Measurements from ENCODE around the gene UGT2A2. TPM values are rescaled to one million over a fixed set of nuclear protein-coding genes. Genes with fewer than 3 reads are reported as not detected.

Gene UGT2A2
- total RNA-seq, 1 experiment from 2014 or later: not detected

GRCh38 chr4:69584135-69584534, 55.3 kb downstream of the UGT2A2 start:
- no peak overlapping the region for H3K27ac ChIP-seq (ENCODE audit: low read depth, low read length, poor library complexity, severe bottlenecking)
- H3K36me3 ChIP-seq (ENCODE audit: insufficient read depth, low read length, poor library complexity, severe bottlenecking): no peaks in the 10 kb centered on the region
- no peaks in the 10 kb centered on the region for H3K9me3 ChIP-seq (ENCODE audit: low read depth, low read length, poor library complexity, severe bottlenecking)
- no peak for TF ChIP-seq EZH2 (IDR thresholded peaks at IDR 0.05; ENCODE audit: borderline replicate concordance, low read depth, low read length, poor library complexity, severe bottlenecking)
- no peak for TF ChIP-seq CTCF (conservative IDR thresholded peaks at IDR 0.05; ENCODE audit: low read depth, low read length)
- DNase-seq (ENCODE audit: low spot score): no peak
- H3K4me1 ChIP-seq (ENCODE audit: insufficient read depth, low read length, poor library complexity, severe bottlenecking): no peaks in the 10 kb centered on the region
- H3K27me3 ChIP-seq (replicated peaks; ENCODE audit: insufficient read depth, low read depth, low read length, poor library complexity): no peaks in the 10 kb centered on the region
- CTCF ChIA-PET: no interaction called here
- POLR2A ChIA-PET (ENCODE audit: low non-redundant PET): no interaction called here
- intact Hi-C loops (cut with micrococcal nuclease; ENCODE audit: unreplicated experiment): no loop called here
- BruUV-seq (replicated peaks): no TSS peak
- no peak overlapping the region for H3K4me3 ChIP-seq (ENCODE audit: low read depth, low read length, poor library complexity, severe bottlenecking)

GRCh38 chr4:69583543-69583942, 55.9 kb downstream of the UGT2A2 start:
- no peak overlapping the region for H3K27ac ChIP-seq (ENCODE audit: low read depth, low read length, poor library complexity, severe bottlenecking)
- CTCF ChIA-PET: no interaction called here
- intact Hi-C loops (cut with micrococcal nuclease; ENCODE audit: unreplicated experiment): no loop called here
- no peaks in the 10 kb centered on the region for H3K36me3 ChIP-seq (ENCODE audit: insufficient read depth, low read length, poor library complexity, severe bottlenecking)
- H3K9me3 ChIP-seq (ENCODE audit: low read depth, low read length, poor library complexity, severe bottlenecking): no peaks in the 10 kb centered on the region
- no peak for DNase-seq (ENCODE audit: low spot score)
- BruUV-seq (replicated peaks): no TSS peak
- H3K4me1 ChIP-seq (ENCODE audit: insufficient read depth, low read length, poor library complexity, severe bottlenecking): no peaks in the 10 kb centered on the region
- H3K4me3 ChIP-seq (ENCODE audit: low read depth, low read length, poor library complexity, severe bottlenecking): no peak overlapping the region
- TF ChIP-seq CTCF (conservative IDR thresholded peaks at IDR 0.05; ENCODE audit: low read depth, low read length): no peak
- no peak for TF ChIP-seq EZH2 (IDR thresholded peaks at IDR 0.05; ENCODE audit: borderline replicate concordance, low read depth, low read length, poor library complexity, severe bottlenecking)
- no peaks in the 10 kb centered on the region for H3K27me3 ChIP-seq (replicated peaks; ENCODE audit: insufficient read depth, low read depth, low read length, poor library complexity)
- POLR2A ChIA-PET (ENCODE audit: low non-redundant PET): no interaction called here

- no peaks in the 10 kb centered on the region for H3K36me3 ChIP-seq (ENCODE audit: insufficient read depth, low read length, poor library complexity, severe bottlenecking)
- no peak overlapping the region for H3K4me3 ChIP-seq (ENCODE audit: low read depth, low read length, poor library complexity, severe bottlenecking)
- intact Hi-C loops (cut with micrococcal nuclease; ENCODE audit: unreplicated experiment): no loop called here
- H3K27ac ChIP-seq (ENCODE audit: low read depth, low read length, poor library complexity, severe bottlenecking): no peak overlapping the region
- ChIA-PET CTCF (no interaction called here), POLR2A (ENCODE audit: low non-redundant PET) (no interaction called here)
- H3K4me1 ChIP-seq (ENCODE audit: insufficient read depth, low read length, poor library complexity, severe bottlenecking): no peaks in the 10 kb centered on the region
- no peaks in the 10 kb centered on the region for H3K9me3 ChIP-seq (ENCODE audit: low read depth, low read length, poor library complexity, severe bottlenecking)
- DNase-seq (ENCODE audit: low spot score): no peak
- H3K27me3 ChIP-seq (replicated peaks; ENCODE audit: insufficient read depth, low read depth, low read length, poor library complexity): no peaks in the 10 kb centered on the region
- no peak for TF ChIP-seq CTCF (conservative IDR thresholded peaks at IDR 0.05; ENCODE audit: low read depth, low read length)
- TF ChIP-seq EZH2 (IDR thresholded peaks at IDR 0.05; ENCODE audit: borderline replicate concordance, low read depth, low read length, poor library complexity, severe bottlenecking): no peak
- BruUV-seq (replicated peaks): no TSS peak
These were observed 62.2 kb downstream of the UGT2A2 start for GRCh38 chr4:69577245-69577644.
